Measurements from ENCODE around the gene MRPS18A. TPM values are rescaled to one million over a fixed set of nuclear protein-coding genes. Genes with fewer than 3 reads are reported as not detected.

The MRPS18A gene
- total RNA-seq, 2 experiments from 2014 or later: 45.4 to 52.9 TPM

GRCh38 chr6:43621836-43622180, 65.8 kb downstream of the MRPS18A start:
- Mint-ChIP-seq H3K27ac (no peak overlapping the region), H3K36me3 (ENCODE audit: low read depth) (peaks cover 36% of the 10 kb centered on the region), H3K4me1 (ENCODE audit: low read depth) (peaks cover 2% of the 10 kb centered on the region), H3K4me3 (no peak overlapping the region), H3K9me3 (no peaks in the 10 kb centered on the region), H3K27me3 (no peaks in the 10 kb centered on the region)
- no peak for DNase-seq
- CTCF ChIA-PET: interaction anchor here (1.6 kb wide), 1 partner anchor 14 kb away, joined by 5 read pairs; no protein-coding TSS in a partner anchor
- no peak for TF ChIP-seq CTCF (IDR thresholded peaks at IDR 0.05)
- intact Hi-C loops (cut with micrococcal nuclease): no loop called here
- POLR2A ChIA-PET: interaction anchor here (1.2 kb wide), 1 partner anchor 105 kb away, joined by 3 read pairs; the partner anchor contains the start of genes POLR1C and YIPF3
- ATAC-seq: no peak

Other genes with a start within 250 kb of the MRPS18A start
- 1 to 10 TPM; 1.0 to 1.1 TPM for gene DLK2, start 232.2 kb downstream of the MRPS18A start, total RNA-seq
- 10 to 100 TPM; 30.2 to 32.9 TPM for gene TJAP1, start 210.2 kb downstream of the MRPS18A start, total RNA-seq
- under 1 TPM; 0.11 to 0.18 TPM for gene LRRC73, start 177.4 kb downstream of the MRPS18A start, total RNA-seq
- 10 to 100 TPM; 32.6 to 33.9 TPM for gene YIPF3, start 170.9 kb downstream of the MRPS18A start, total RNA-seq
- gene POLR1C, start 170.7 kb downstream of the MRPS18A start, total RNA-seq: 10 to 100 TPM; 43.1 to 50.5 TPM
- gene XPO5, start 111.8 kb downstream of the MRPS18A start, total RNA-seq: 10 to 100 TPM; 92.3 to 92.6 TPM
- 10 to 100 TPM; 37.9 to 42.1 TPM for gene POLH, start 111.6 kb downstream of the MRPS18A start, total RNA-seq
- gene GTPBP2, start 58.5 kb downstream of the MRPS18A start, total RNA-seq: 10 to 100 TPM; 46.2 to 55.3 TPM
- 10 to 100 TPM; 29.0 to 31.7 TPM for gene MAD2L1BP, start 52.0 kb downstream of the MRPS18A start, total RNA-seq
- gene RSPH9, start 42.8 kb downstream of the MRPS18A start, total RNA-seq: under 1 TPM in 1 of 2 experiments, not detected in 1; 0.11 TPM
- gene VEGFA, start 82.4 kb upstream of the MRPS18A start, total RNA-seq: 100 to 1,000 TPM in 1 of 2 experiments, 10 to 100 TPM in 1; 93.7 to 104 TPM

Data from activated CD8-positive, alpha-beta T cell treated with anti-CD3 and anti-CD28 coated beads for 36 hours (primary cell).